GM19324 (cell line): ENCODE results near the gene MYBBP1A.

Experiments used
- ATAC-seq: cut with Tn5 transposase; IDR thresholded peaks from one replicate; pipeline ENCODE4 v1.9.1; 2021; ENCODE audit warnings: mild to moderate bottlenecking, moderate library complexity; ENCODE audit not compliant: unreplicated experiment, low FRiP score

The MYBBP1A gene

DNA sequence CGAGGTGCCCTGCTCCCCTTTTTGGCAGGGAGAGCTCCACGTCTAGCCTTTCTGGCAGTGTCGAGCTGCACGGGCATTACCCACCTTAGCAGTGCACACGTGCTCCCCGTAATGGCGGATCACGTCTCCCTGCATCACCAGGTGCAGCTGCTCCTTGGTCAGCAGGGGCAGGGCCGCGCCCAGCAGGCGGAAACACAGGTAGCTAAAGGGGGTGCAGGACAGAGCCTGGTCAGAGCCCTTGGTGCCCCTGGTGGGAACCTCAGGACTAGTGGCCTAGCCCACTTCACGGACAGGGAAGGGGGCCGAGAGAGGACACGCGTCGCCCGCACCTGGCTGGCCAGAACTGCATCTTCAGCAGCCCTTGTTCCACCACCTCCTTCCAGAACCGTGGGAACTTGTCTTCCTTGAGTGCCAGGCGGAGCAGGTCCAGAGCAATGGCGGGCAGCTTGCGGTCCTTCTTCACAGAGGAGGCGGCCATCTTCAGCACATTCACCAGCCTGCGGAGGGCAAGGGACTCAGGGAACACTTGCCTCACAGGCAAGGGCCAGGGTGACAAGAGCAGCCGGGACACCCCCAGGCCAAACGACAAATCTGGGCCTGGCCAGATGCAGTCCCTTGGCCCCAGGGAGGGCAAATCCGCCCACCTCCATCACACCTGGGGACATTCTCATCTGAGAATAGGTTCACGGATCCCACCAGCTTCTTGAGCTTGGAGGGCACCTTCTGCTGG lies 3.2 kb downstream of the MYBBP1A start:
- ATAC-seq, result no peak

DNA sequence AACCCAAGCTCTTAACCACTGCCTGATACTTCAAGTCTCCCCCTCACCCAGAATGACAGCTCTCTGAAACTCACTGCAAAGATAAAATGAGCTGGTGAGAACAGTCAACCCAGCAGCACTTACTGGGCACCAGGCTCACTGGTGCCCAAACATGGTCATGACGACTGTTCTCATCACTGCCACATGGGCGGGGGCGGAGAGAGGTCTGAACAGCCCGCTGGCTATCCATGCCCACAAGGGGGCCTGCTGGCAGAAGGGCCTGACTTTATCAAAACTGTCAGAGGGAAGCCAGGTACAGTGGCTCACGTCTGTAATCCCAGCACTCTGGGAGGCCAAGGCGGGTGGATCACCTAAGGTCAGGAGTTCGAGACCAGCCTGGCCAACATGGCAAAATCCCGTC lies 4.0 kb downstream of the MYBBP1A start:
- ATAC-seq, result no peak

DNA sequence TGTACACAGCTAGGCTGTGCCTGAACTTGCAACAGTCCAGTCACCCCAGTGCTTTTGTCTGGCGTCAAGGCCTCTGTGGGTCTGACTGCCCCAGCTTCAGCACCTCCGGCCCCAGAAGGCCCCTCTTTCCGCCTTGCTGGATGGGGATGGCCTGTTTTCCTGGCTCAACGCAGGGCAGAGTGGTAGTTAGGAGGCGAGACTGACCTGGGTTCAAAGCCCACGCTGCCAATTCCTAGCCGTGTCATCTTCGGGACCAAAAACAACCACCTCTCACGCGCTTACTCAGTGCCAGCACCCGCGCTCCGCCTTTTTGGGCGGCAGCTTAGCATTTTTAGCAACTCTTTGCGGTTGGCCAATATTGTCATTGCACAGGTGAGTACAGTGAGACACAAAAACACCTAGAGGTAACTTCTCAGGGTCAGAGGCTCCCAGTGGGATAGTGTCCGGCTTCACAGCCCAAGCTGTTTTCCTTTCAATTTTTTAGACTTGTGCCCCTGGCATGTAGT lies 4.6 kb downstream of the MYBBP1A start:
- ATAC-seq, result no peak

GRCh38 chr17:4549781-4550533 lies 5.2 kb downstream of the MYBBP1A start:
- ATAC-seq, result no peak

GRCh38 chr17:4548721-4549531 lies 6.3 kb downstream of the MYBBP1A start:
- no peak for ATAC-seq

- ATAC-seq, result no peak
Measured at GRCh38 chr17:4548061-4548461, 7.1 kb downstream of the MYBBP1A start.

DNA sequence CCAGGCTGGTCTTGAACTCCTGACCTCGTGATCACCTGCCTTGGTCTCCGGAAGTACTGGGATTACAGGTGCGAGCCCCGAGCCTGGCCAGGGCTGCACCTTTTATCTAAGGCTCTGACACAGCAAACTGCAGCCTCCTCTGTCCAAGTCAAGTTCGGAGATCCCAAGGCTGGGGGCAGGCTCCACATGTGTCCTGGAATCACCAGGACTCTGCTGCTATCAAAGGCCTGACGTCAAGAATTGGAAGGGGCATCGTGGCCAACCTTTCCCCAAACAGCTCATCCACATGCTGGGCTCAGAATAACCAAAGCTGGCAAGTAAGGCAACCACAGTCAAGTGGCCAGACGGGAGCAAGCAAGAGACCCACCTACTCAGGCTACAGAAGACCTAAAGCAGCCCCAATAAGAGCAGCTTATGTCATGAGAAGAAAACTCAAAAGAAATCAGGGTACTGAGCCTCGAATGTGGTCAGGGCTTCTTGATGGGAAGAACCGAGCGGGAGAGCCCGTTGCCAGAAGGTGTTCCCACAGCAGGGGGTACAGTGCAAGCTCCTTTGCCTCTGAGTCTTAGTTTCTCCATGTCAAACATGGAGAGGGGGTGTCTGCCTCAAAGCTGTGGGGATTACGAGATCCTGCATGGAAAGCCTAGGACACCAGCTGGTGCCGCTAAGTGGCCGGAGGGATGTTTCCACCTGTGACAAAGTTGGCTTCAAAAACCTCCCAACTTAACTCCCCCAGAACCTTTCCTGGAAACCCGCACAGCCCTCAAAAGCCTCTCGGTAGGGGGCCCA lies 7.9 kb downstream of the MYBBP1A start:
- no peak for ATAC-seq

DNA sequence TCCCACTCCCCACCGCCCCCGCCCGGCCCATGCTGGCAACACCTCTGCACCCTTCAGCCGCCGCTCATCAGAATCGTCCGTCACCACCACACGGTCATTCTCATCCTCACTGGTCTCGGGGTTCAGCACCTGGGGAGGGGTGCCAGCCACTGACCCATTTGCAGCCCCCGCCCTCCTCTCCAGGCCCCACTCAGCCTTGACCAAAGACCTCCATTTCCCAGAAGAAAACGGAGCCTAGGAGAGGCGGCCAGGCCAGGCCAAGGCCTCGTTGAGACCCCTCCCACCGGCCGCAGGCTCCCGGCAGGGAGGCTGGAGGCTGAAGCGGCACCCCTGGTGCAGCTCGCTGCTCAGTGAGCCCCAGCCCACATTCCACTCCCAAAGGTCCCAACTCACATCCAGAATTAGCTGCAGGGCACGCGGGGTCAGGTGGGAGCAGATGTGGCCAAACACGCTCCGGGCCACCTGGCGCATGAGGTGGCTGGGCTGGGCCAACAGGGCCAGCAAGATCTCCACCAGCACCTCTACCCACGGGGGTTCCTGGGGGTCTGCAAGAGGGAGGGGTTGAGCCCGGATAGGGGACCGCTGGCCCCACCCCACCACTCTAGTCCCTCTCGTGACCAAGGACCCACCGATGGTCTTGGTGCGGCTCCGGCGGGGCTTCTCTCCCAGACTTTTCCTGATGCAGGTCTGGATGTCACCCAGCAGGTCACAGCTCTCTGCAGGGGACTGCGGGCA lies 9.8 kb downstream of the MYBBP1A start:
- no peak for ATAC-seq

GRCh38 chr17:4544951-4545216 lies 10.3 kb downstream of the MYBBP1A start:
- ATAC-seq, result no peak

- no peak for ATAC-seq
Measured at GRCh38 chr17:4544135-4544950, 10.8 kb downstream of the MYBBP1A start.

- ATAC-seq, result no peak
Measured at GRCh38 chr17:4543557-4544026, 11.6 kb downstream of the MYBBP1A start.

DNA sequence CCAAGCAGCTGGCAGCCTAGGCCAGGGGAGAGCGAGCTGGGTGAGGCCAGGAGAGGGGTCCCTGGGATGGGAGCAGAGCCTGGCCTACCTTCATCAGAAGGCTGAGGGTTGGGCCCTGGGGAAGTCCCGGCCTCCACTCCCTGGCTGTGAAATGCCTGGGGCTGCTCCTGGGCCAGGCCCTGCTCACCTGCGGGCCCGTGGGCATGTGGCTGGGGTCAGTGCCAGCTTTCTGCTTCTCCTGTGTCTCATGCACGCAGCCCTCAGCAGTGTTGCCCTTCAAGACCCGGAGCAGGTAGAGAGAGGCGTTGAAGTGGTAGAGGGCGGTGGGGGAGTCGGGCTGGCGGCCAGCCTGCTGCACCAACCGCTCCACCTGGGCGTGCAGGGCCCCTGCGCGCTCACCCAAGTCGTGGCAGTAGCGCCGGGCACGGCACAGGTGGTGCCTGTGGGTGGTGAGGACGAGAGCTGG lies 12.4 kb downstream of the MYBBP1A start:
- no peak for ATAC-seq

- ATAC-seq, result no peak
Measured at GRCh38 chr17:4542003-4542725, 13.0 kb downstream of the MYBBP1A start.

GRCh38 chr17:4541328-4542002 lies 13.7 kb downstream of the MYBBP1A start:
- no peak for ATAC-seq

GRCh38 chr17:4540687-4541327 lies 14.4 kb downstream of the MYBBP1A start:
- no peak for ATAC-seq

GRCh38 chr17:4540224-4540651 lies 14.9 kb downstream of the MYBBP1A start:
- ATAC-seq, result no peak
